HG03196 (cell line): ENCODE data around the gene ENG.
"Not testable (repeated sequence)": the region's sequence is repeated elsewhere in the genome, so short reads cannot be mapped to it uniquely, and the experiment has no call there.

Experiments used
- ATAC-seq: cut with Tn5 transposase; IDR thresholded peaks from one replicate; pipeline ENCODE4 v1.9.1; 2021; ENCODE audit not compliant: unreplicated experiment

ENG gene

GRCh38 chr9:127854184-127854806 lies at the start of gene ENG:
ENG (minus strand) TSS chr9:127854658; CDS start chr9:127854355, 303 bp downstream.
- ATAC-seq = no peak

GRCh38 chr9:127903557-127904475 lies 49.4 kb upstream of the ENG start:
- ATAC-seq = no peak

- peak; percentile 43 for ATAC-seq
Measured at GRCh38 chr9:127899128-127899943, 44.9 kb upstream of the ENG start, which contains the start of gene ST6GALNAC6. ST6GALNAC6 (minus strand) TSS chr9:127899603; CDS start chr9:127897981, 1,622 bp downstream.

- no peak for ATAC-seq
Measured at GRCh38 chr9:127898433-127899127, 44.1 kb upstream of the ENG start.

- no peak for ATAC-seq
Measured at GRCh38 chr9:127897193-127897692, 42.8 kb upstream of the ENG start.

- ATAC-seq = no peak
Measured at GRCh38 chr9:127896395-127897192, 42.1 kb upstream of the ENG start.

GRCh38 chr9:127895811-127896210 lies 41.4 kb upstream of the ENG start:
- ATAC-seq = no peak

- no peak for ATAC-seq
Measured at GRCh38 chr9:127893392-127893791, 38.9 kb upstream of the ENG start.

GRCh38 chr9:127892831-127893230 lies 38.4 kb upstream of the ENG start:
- ATAC-seq = no peak

- no peak for ATAC-seq
Measured at GRCh38 chr9:127890053-127890452, 35.6 kb upstream of the ENG start.

- no peak for ATAC-seq
Measured at GRCh38 chr9:127887792-127888191, 33.3 kb upstream of the ENG start.

GRCh38 chr9:127886401-127886972 lies 32.0 kb upstream of the ENG start:
- no peak for ATAC-seq

- ATAC-seq = no peak
Measured at GRCh38 chr9:127885508-127886281, 31.2 kb upstream of the ENG start.

GRCh38 chr9:127884976-127885490 lies 30.6 kb upstream of the ENG start:
- ATAC-seq = no peak

- ATAC-seq = no peak
Measured at GRCh38 chr9:127884427-127884911, 30.0 kb upstream of the ENG start.

GRCh38 chr9:127883959-127884358 lies 29.5 kb upstream of the ENG start:
- no peak for ATAC-seq

GRCh38 chr9:127881715-127882114 lies 27.3 kb upstream of the ENG start:
- not testable (repeated sequence) for ATAC-seq

GRCh38 chr9:127880143-127880542 lies 25.7 kb upstream of the ENG start:
- no peak for ATAC-seq
